Nephron progenitor cell (in vitro differentiated cells): ENCODE measurements around the gene DAPK1.

Source experiments
- DNase-seq: peaks from one replicate; pipeline ENCODE4 v3.0.0; 2021
- H3K27ac Mint-ChIP-seq: 2 replicates; pipeline ENCODE4 v1.8.0; 2021; ENCODE audit warnings: mild to moderate bottlenecking, moderate library complexity, mixed read lengths
- H3K27me3 Mint-ChIP-seq: 2 replicates; pipeline ENCODE4 v1.8.0; 2021; ENCODE audit warnings: mild to moderate bottlenecking, low read depth, mixed read lengths; ENCODE audit not compliant: poor library complexity
- H3K36me3 Mint-ChIP-seq: 2 replicates; pipeline ENCODE4 v1.8.0; 2021; ENCODE audit warnings: low read depth, mixed read lengths
- H3K4me1 Mint-ChIP-seq: 2 replicates; pipeline ENCODE4 v1.8.0; 2021; ENCODE audit warnings: mixed read lengths
- H3K4me3 Mint-ChIP-seq: 2 replicates; pipeline ENCODE4 v1.8.0; 2021; ENCODE audit warnings: mild to moderate bottlenecking, moderate library complexity, mixed read lengths
- H3K9me3 Mint-ChIP-seq: 2 replicates; pipeline ENCODE4 v1.8.0; 2021; ENCODE audit warnings: mild to moderate bottlenecking, moderate library complexity, mixed read lengths
- CTCF ChIP-seq: fragments of 200-600 bp; sonication (generic); IDR thresholded peaks from 2 replicates; pipeline ENCODE4 v1.5.0; 2021; ENCODE audit warnings: antibody characterized with exemption

Gene DAPK1

GRCh38 chr9:87551772-87552217, 54.1 kb downstream of the DAPK1 start:
- Mint-ChIP-seq H3K27me3 (peaks cover 4% of the 10 kb centered on the region), H3K4me3 (no peak overlapping the region), H3K9me3 (peaks cover 3% of the 10 kb centered on the region), H3K36me3 (peaks cover 12% of the 10 kb centered on the region), H3K27ac (peak overlapping the region; percentile 60), H3K4me1 (peaks cover 30% of the 10 kb centered on the region)
- no peak for TF ChIP-seq CTCF
- peak; percentile 17 for DNase-seq

GRCh38 chr9:87554171-87554910, 56.7 kb downstream of the DAPK1 start:
- Mint-ChIP-seq H3K36me3 (peaks cover 6% of the 10 kb centered on the region), H3K9me3 (no peaks in the 10 kb centered on the region), H3K4me1 (peaks cover 30% of the 10 kb centered on the region), H3K27me3 (no peaks in the 10 kb centered on the region), H3K27ac (peak overlapping the region; percentile 42), H3K4me3 (no peak overlapping the region)
- DNase-seq = no peak
- no peak for TF ChIP-seq CTCF

- DNase-seq = no peak
- no peaks in the 10 kb centered on the region for H3K27me3 Mint-ChIP-seq
- no peak overlapping the region for H3K4me3 Mint-ChIP-seq
- peaks cover 24% of the 10 kb centered on the region for H3K4me1 Mint-ChIP-seq
- H3K9me3 Mint-ChIP-seq = no peaks in the 10 kb centered on the region
- no peak for TF ChIP-seq CTCF
- no peak overlapping the region for H3K27ac Mint-ChIP-seq
- peaks cover under 1% of the 10 kb centered on the region for H3K36me3 Mint-ChIP-seq
Measured at GRCh38 chr9:87554976-87555375, 57.3 kb downstream of the DAPK1 start.

GRCh38 chr9:87556039-87556438, 58.4 kb downstream of the DAPK1 start:
- peaks cover 6% of the 10 kb centered on the region for H3K36me3 Mint-ChIP-seq
- no peak overlapping the region for H3K27ac Mint-ChIP-seq
- TF ChIP-seq CTCF = no peak
- H3K9me3 Mint-ChIP-seq = no peaks in the 10 kb centered on the region
- DNase-seq = no peak
- no peak overlapping the region for H3K4me3 Mint-ChIP-seq
- no peaks in the 10 kb centered on the region for H3K27me3 Mint-ChIP-seq
- H3K4me1 Mint-ChIP-seq = peaks cover 20% of the 10 kb centered on the region

GRCh38 chr9:87556821-87557220, 59.2 kb downstream of the DAPK1 start:
- no peak for TF ChIP-seq CTCF
- H3K4me1 Mint-ChIP-seq = peaks cover 14% of the 10 kb centered on the region
- peaks cover 8% of the 10 kb centered on the region for H3K36me3 Mint-ChIP-seq
- H3K4me3 Mint-ChIP-seq = no peak overlapping the region
- no peak for DNase-seq
- peak overlapping the region; percentile 54 for H3K27ac Mint-ChIP-seq
- no peaks in the 10 kb centered on the region for H3K27me3 Mint-ChIP-seq
- H3K9me3 Mint-ChIP-seq = no peaks in the 10 kb centered on the region

GRCh38 chr9:87557996-87558395, 60.3 kb downstream of the DAPK1 start:
- H3K4me3 Mint-ChIP-seq = no peak overlapping the region
- peaks cover 16% of the 10 kb centered on the region for H3K36me3 Mint-ChIP-seq
- peaks cover 9% of the 10 kb centered on the region for H3K4me1 Mint-ChIP-seq
- H3K27me3 Mint-ChIP-seq = no peaks in the 10 kb centered on the region
- TF ChIP-seq CTCF = no peak
- no peak for DNase-seq
- H3K9me3 Mint-ChIP-seq = no peaks in the 10 kb centered on the region
- no peak overlapping the region for H3K27ac Mint-ChIP-seq
